A549 (cell line): ENCODE data around the gene SCUBE3.

ENCODE experiments used
- BCL3 ChIP-seq: fragments of >200 bp; sonication (Bioruptor Twin); formaldehyde crosslinking; IDR thresholded peaks from 3 replicates; pipeline ENCODE4 v1.6.1; 2016
- CBX8 ChIP-seq: fragments of 200-600 bp; sonication (generic); IDR thresholded peaks from 2 replicates; pipeline ENCODE4 v1.6.1; 2016
- CHD2 ChIP-seq: fragments of 150-350 bp; IDR thresholded peaks from 2 replicates; pipeline ENCODE4 v1.6.1; 2014; ENCODE audit warnings: low read length; ENCODE audit not compliant: partially characterized antibody
- CTCF ChIP-seq: fragments of >200 bp; sonication (Bioruptor Twin); formaldehyde crosslinking; IDR thresholded peaks from 3 replicates; pipeline ENCODE4 v1.5.1; 2016
- ESRRA ChIP-seq: fragments of 150-350 bp; IDR thresholded peaks from 2 replicates; pipeline ENCODE4 v1.6.1; 2014; ENCODE audit warnings: mild to moderate bottlenecking, low read length, borderline replicate concordance
- HDAC2 ChIP-seq: fragments of 200-600 bp; sonication (generic); IDR thresholded peaks from 2 replicates; pipeline ENCODE4 v1.6.1; 2016
- HMGXB4 ChIP-seq: fragments of 250-450 bp; sonication (Bioruptor Pico); IDR thresholded peaks from 2 replicates; pipeline ENCODE4 v1.5.0; 2021; ENCODE audit warnings: mild to moderate bottlenecking, moderate library complexity, borderline replicate concordance
- JUNB ChIP-seq: fragments of >200 bp; sonication (Bioruptor Twin); formaldehyde crosslinking; IDR thresholded peaks from 2 replicates; pipeline ENCODE4 v1.6.1; 2016
- MAX ChIP-seq: IDR thresholded peaks from 2 replicates; pipeline ENCODE4 v1.6.1; 2012
- POLR2A ChIP-seq: IDR thresholded peaks from 2 replicates; pipeline ENCODE4 v1.6.1; 2012; ENCODE audit warnings: mild to moderate bottlenecking, low read length
- RAD21 ChIP-seq, 2 experiments: fragments of >200 bp in 1 of 2; sonication (Bioruptor Twin) in 1 of 2; formaldehyde crosslinking in 1 of 2; IDR thresholded peaks in 1 of 2; conservative IDR thresholded peaks in 1 of 2; 2 replicates in 1 of 2; 3 replicates in 1 of 2; pipeline ENCODE4 v1.6.1; 2012 to 2018; ENCODE audit warnings: inconsistent platforms in 1 of 2

GRCh38 chr6:35238843-35239289 is 25.1 kb downstream of the SCUBE3 start:
- no peak for TF ChIP-seq RAD21 (conservative IDR thresholded peaks at IDR 0.05 in 1 of 2, IDR thresholded peaks at IDR 0.05 in 1 of 2)
- TF ChIP-seq CHD2, result no peak
- no peak for TF ChIP-seq HMGXB4 (CRISPR knock-in tag)
- no peak for TF ChIP-seq CTCF
- no peak for TF ChIP-seq BCL3
- no peak for TF ChIP-seq CBX8
- TF ChIP-seq HDAC2, result no peak
- TF ChIP-seq MAX, result no peak
- no peak for TF ChIP-seq POLR2A
- TF ChIP-seq JUNB, result no peak
- TF ChIP-seq ESRRA, result no peak
